GM18498 (cell line): ENCODE measurements around the gene HERC3.

Experiments
- ATAC-seq: cut with Tn5 transposase; IDR thresholded peaks from one replicate; pipeline ENCODE4 v1.9.1; 2021; ENCODE audit warnings: mild to moderate bottlenecking, moderate library complexity; ENCODE audit not compliant: unreplicated experiment

The HERC3 gene

DNA sequence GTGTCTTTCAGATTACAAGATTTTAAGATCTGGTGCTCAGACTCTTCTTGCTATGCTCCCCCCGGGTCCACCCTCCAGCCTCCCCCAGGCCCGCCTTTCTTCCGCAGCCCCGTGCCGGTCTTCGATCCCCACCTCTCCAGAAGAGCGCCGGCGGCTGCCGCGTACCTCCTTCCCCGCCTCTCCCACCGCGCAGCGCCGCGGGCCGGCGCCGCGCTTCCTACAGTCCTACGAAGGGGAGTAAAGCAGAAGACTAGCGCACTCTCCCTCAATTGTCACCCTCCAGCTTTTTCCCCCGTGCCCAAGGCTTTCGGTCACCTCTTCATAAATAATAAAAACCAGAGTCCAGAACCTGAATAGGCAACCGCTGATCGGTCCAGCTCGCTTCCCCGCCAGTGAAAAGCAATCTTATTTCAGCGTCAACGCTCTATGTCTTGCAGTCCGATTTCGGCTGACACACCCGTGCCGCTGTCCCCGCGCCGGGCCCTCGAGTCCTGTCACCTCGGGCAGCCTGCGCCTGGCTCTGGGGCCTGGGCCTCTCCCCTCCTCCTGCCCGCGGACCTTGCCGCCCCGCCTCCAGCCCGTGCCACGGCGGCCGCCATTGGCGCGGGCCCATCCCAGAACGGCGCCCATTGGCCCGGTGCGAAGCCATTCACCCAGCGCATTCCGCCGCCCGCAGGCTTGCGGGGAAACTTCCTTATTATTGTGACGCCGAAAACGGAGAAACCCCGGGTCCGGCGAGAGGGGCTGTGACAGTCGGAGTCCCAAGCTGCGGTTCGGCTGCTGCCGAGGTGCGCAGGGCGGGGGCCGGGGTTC, at the start of gene HERC3:
Gene HERC3 (plus strand): TSS at position 694 of the 813 bp plus-strand sequence. CDS start 13,344 bp downstream, outside the sequence.
- peak; percentile 97 for ATAC-seq

DNA sequence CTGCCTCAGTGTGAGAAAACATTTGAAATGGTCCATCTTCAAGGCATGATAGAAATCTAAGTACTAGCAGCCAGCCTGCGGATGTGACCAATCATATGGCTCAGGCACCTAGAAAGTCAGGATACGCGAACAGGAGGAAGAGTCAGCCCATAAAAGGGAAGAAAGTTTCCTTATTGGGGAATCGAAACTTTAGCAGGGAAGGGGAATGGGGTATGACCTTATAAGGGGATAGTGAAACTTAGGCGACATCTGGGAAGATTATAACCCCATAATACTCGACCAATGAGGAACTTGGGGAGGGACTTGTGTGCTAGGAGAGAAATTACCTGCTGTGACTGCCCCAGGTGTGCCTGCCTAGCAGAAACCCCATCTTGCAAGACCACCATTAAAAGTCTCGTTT, 42.5 kb upstream of the HERC3 start:
- ATAC-seq = no peak

DNA sequence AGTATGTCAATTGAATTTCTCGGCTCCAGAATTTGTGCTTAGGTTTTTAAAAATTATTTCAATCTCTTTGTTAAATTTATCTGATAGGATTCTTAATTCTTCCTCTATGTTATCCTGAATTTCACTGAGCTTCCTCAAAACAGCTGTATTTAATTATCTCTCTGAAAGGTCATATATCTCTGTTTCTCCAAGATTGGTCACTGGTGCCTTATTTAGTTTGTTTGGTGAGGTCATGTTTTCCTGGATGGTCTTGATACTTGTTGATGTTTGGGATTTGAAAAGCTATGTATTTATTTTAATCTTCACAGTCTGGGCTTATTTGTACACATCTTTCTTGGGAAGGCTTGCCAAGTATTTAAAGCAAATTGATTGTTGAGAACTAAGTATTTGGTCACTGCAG, 24.7 kb upstream of the HERC3 start:
- ATAC-seq = no peak

DNA sequence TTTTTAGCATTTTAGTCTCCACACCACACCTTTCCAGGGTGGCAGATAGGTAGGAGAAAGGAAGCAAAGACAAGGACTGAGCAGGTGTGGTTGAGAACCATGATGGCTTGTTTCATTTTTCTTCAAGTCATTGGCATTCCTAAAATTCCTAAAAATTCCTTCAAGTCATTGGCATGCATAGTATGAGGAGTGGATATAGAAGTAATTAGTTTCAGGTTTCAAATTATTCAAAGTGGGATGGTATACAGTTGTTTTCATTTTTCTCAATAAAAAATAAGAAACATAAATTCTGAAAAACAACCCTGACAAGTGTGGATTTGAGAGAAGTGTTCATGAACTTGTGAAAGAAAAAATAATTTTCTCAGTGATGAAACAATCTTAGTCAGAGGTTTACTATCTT, 22.3 kb upstream of the HERC3 start:
- ATAC-seq = no peak

DNA sequence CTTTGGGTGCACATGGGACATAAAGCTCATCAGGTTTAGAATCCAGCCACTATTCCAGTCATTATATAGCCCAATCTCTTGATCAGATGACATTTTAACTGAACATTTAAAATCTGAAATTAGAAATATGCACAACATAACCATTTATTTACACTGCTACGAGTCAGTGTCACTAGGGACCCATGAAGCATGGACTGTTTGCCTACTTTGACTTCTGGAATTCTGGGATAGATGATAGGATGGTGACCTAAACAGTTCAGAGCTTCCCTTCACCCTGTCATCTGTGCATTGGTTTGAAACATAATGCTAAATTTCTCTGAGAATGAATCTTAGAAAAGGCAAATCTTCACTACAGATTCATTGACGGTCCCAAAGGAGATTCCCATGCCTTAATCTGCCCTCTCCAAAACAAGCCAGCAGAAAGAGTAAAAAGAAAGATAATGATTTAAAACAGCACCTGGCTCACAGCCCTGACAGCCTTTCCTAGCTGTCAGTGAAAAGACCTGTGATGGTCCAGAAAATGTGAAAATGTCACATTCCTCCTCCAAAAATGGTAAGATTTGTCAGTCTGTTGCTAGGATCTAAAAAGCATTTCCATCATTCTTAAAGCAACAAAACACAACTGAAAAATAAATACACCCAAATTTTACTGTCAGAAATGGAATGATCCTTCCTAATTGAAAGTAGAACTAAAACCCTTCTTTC, 18.9 kb upstream of the HERC3 start:
- ATAC-seq = no peak

DNA sequence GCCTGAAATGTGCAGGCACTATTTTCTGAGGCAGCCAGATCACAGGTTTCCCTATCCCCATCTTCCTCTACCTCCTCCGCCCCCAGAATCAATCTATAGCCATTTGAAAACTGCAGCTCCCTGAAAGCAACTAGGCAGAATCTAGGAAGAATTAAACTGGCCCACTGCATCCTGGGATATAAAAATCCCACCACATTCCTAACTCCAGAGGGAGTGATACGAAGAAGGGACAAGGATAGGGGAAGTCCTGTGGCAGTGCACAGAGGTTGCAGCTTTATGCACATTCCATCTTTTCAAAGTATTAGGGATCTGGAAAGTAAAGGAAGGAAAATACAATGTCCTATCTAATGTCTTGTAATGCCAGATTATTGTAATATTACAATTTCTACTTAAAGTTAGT, 18.3 kb upstream of the HERC3 start:
- ATAC-seq = no peak

DNA sequence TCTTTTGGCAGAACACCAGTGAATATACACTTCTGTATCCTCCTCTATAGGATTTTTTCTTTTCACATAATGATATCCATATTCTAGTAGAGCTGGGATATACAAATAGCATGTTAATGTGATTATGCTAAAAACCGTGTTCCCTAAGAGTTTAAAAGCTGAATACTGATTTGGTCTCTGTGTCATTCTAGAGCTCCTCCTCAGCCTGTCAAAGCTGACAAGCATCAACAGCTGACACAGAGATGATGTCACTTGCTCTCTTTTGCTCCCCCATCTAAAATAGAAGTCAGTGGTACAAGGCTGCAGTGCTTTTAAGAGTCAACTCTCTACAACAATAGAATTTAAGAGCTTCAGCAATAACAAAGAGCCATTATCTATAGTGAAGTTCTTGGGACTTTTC, 17.1 kb upstream of the HERC3 start:
- no peak for ATAC-seq

DNA sequence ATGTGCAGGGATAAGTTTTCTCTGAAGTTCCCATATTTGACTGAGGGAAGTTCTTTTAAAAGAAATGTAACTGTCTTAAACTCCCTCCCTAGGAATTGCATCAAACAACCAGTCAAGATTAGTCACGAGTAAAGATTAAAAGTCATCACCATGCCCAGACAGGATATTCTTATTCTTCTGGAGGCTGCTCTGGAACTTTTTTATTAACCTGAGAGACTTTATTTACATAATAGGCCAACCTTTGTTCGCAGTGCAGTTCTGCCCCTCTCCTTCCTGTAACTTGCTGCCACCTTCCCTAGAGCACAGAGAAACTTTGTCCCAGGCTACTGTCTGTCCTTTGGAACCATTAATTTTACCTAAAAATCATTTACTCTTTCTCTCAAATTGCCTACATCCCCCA, 9.8 kb upstream of the HERC3 start:
- ATAC-seq = no peak

DNA sequence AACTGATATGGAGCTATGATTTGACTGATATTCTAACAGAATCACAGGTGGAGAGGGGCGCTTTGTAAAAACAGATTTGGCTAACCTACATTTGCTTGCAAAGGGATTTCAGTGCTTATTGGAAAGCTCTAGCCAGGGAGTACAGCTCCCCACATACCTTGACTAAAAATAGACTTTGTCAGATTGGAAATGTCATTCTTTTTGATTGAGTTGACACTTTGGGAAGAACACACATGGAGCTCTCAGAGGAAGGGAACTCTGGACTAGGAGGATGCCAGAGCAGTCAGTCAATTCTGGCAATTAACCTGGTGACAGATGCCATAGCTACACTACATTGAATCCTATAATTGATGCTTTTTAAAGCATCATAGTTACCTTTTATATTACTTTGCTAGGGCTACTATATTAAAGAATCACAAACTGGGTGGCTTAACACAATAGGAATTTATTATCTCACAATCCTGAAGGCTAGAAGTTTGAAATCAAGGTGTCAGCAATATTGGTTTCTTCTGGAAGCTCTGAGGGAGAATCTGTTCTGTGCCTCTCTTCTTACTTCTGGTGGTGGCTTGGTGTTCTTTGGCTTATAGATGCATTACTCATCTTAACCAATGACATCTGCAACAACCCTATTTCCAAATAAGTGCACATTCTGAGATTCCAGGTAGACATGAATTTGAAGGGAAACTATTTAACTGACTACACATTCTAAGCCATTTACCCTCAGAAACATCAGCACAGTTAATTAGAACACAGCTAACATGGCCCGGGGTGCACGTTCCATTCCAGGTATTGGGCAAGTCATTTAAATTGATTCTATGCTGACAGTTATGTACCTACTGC, 8.4 kb upstream of the HERC3 start:
- ATAC-seq = no peak

DNA sequence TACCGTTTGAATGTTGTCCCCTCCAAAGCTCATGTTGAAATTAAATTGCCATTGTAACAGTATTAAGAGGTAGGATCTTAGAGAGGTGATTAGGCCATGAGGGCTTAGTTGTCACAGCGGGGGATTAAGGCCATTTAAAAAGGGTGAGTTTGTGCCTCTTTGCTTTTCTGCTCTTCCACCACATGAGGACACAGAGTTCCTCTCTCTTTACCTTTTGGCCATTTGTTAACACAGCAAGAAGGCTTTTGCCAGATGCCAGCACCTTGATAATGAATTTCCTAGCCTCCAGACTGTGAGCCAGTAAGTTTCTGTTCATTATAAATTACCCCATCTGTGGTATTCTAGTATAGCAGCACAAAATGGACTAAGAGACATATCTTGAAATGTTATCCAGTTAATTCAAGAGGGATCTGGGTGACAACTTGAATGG, 7.8 kb upstream of the HERC3 start:
- no peak for ATAC-seq

DNA sequence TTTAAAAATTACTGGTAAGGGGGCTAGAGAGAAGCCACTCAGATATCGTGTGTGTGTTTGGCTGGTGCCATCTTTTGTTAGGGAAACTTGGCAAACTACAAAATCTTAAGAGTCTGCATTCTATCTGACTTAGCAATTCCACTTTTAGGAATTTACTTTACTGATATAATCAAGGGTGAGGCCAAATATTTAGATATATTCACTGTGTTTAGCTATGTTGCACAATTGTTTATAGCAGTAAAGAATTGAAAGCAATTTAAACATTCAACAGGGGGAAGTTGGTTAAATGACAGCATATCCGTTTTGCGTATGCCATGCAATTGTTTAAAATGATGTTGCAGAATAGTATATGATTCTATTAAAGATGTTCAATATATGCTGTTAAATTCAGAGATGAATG, 6.4 kb upstream of the HERC3 start:
- no peak for ATAC-seq

DNA sequence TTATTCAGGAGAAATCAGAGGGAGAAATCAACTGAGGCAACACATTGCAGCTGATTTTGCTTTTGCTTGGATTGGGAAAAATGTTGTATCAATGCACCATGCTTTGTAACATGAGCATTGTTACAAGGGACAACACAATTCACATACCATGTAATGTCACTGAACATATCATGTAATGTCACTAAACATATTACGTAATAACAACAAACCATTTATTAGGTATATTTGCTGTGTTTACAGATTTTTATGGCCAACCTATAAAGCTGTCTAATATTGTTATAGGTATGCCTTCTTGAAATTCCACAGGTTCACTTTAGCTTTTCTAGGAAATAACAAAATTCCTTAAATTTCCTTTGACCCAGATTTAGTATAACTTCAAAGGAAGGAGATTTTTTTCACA, 5.0 kb upstream of the HERC3 start:
- no peak for ATAC-seq

DNA sequence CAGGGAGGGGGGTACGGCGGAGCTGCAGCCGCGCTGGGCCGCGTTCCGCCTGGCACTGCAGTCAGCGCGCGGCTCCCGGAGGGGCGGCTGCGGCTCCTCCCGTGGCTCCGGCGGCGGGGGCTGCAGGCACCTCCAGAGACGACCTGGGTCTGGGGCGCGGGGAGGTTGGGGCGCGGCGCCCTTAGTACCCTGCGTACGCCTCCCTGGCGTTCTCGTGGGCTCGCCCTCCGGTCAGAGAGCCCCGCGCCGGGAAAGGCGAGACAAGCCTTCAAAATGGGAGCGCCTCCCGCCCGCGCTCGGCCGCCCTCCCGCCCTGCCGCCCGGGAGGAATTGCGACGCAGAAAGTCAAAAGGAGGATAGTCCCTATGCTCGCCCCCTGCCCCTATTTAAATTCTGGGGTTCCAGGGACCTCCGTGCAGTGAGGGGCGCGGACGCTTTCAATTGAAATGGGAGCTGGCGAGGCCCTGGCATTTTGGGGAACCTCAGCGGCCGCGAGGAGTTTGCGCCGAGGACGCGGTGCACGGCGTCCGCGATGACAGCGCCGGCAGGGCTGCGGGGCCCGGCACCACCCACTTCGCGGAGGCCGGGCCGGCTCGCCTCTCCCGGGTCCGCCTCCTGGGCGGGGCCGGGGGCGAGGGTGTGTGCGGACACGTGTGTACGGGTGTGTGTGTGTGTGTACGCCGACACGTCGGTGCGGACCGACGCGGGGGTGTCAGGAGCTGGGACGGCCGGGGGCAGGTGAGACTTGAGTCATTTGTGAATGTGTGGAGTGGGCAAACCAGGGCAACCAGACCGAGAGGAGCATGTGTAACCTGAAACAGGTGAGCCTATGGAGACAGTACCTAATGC, 544 bp downstream of the HERC3 start:
- ATAC-seq = peak; percentile 87

DNA sequence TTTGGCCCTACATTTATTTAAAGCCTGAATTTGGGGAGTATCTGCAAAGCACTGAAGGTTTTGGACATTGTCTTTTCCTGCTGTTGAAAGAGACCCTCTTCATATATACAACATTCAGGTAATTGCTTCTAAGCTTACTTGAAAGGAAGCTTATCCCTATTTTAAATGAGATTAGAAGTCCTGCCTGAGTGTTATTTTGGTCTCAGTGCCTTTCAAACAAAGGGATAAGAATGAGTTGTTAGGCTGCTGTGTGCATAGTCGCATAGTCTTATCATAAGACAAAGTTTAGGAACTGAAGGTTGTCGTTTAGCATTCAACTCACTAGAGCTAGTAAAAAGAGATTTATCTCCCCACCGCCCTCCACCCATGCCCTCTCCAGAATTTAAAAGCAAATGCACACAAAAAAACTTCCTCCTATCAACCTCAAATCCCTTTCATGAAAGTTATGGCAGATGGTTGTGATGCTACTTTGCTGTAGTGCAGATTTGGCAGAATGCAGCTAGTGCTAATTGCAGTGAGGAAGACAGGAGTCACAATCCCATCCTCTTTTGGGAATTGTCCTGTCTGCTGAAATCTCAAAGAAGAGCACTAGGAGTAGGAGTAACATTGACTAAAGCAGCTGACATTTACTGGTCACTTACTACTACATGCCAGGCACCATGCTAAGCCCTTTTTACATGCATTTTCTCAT, 5.8 kb downstream of the HERC3 start:
- no peak for ATAC-seq

DNA sequence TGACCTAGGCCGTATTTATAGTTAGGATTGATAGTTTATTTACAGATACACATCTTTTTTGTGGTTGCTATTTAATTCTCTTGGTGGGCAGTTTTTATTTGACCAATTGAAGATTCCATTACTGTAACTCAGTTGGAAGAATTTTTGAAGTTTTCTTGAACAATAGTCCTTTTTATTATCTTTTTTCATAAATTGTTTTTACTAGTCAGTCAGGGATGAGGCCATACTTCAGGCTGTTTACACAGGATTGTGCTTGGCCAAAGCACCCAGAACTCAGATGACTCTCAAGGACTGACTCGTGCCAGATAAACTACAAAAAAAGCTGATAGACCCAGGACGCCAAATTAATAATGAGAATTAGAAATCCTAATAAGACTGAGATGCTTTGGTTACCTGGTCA, 7.0 kb downstream of the HERC3 start:
- ATAC-seq = no peak

DNA sequence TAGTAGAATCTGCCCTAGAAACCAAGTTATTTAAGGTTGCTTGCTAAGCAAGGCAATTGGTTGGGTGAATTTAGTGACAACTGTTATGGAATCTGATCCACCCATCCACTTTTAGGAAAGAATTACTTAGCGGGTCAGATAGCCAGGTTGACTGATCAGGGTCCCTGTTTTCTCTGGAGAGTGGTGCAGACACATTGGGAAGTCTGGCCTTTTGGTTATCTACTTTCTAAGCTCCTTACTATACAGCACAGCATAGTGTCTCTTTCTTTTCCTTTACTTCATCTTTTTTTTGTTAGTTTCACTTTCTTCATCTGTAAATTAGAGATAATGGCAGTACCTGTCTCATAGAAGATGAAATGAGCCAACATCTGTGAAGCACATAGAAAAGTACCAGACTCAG, 7.4 kb downstream of the HERC3 start:
- no peak for ATAC-seq

DNA sequence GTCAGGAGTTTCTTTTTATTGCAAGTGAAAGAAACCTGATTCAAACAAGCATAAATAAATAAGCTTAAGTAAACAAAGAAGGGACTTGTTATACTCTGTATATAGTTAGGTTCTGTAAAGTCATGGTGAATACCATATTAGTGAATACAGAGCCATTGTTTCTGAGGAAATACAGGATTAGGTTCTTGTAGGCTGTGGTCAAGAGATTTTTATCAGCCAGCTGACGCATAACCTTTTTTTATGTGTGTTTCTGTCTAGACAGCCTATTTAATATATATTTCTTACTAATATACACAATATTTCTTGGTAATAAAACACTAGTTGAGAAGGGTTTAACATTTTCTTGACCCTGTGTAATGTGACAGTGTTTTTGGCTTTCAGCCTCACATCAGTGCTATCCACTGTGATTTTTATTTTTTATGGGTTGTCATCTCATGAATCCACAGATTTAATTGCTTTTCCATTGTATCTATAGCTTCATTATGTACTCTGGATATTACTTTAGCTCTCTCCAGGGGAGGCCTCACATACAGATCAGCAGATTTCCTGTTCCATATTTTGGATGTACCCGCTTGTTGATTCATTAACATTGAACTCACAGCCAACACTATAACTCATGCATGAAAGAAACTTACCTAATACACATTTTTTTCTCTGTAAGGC, 8.0 kb downstream of the HERC3 start:
- ATAC-seq = no peak

DNA sequence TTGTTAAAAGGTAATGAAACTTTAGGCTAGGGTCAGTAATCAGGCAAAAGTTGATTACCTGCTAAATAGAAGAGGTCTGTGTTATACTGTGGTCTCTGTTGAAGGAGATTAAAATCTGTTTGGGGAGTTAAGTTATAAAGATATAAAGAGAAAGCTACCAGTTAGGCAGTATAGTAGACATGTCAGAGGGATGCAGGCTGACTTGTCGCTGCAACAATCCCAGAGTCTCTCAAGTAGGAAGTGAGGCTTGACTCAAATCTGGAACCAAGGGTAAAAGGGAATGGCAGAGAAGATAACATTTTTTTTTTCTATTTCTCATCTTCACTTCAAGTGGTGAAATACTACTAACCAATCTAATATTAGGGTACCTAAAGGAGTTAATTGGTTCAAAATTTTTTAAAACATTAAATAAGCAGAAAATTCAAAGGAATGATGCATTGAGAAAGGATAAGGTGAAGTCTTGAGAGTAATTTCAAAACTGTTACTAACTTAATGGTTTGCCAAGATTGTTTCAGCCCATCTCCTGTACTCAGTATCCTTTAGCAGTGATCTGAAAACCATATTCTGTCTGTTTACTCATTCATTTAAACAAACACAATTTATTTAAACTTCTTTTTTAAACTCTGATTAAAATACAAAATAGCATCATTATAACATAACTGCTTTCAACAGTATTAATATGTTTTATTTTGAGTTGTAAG, 12.8 kb downstream of the HERC3 start:
- no peak for ATAC-seq

DNA sequence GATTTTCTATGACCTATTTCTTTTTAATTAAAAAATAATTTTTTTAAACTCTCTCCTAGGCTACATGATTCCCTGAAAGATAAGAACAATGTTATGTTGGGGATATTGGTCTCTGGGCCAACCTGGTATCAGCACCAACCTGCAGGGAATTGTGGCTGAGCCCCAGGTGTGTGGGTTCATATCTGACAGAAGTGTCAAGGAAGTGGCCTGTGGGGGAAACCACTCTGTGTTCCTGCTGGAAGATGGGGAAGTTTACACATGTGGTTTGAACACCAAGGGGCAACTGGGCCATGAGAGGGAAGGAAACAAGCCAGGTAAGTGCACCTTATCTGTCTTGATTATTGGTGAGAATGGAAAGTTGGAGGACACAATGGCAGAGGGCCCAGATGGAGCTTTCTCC, 13.5 kb downstream of the HERC3 start:
- ATAC-seq = no peak
